DMS114 treated with DMSO at 0.1 percent for 48 hours (cell line): ENCODE results near the gene FKBP4.

ENCODE experiments used
- DNase-seq: peaks from one replicate; lab custom pipeline; 2025; ENCODE audit not compliant: unreplicated experiment; lab: John Stamatoyannopoulos, UW

FKBP4 gene

DNA sequence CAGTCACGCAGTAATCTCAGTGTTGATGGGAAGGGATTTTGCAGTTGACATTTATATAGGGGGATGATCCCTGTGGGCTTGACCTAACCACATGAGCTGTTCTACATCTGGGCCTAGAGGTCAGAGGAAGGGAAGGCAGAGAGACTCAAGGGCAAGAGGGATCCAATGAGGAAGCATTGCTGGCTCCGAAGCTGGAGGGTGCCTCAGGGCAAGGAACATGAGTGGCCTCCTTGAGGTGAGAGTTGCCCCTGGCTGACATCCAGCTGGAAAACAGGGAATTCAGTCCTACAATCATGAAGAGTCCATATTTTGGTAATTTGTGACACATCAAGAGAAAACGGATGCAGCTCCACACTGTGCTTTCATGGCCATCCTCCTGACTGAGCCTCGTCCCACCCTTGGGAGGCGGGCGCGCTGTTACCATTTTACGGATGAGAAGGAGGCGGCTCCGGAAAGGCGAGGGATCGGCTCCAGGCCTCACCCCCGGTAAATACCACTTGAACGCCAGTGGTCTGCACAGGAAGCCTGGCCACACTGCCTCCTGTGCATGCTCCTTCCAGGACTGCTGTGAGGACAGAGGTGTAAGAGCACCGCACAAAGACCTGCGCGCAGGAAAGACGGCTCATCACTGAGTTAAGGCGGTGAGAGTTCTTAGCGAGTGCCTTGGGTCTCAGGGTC is 18.5 kb upstream of the FKBP4 start:
- no peak for DNase-seq

DNA sequence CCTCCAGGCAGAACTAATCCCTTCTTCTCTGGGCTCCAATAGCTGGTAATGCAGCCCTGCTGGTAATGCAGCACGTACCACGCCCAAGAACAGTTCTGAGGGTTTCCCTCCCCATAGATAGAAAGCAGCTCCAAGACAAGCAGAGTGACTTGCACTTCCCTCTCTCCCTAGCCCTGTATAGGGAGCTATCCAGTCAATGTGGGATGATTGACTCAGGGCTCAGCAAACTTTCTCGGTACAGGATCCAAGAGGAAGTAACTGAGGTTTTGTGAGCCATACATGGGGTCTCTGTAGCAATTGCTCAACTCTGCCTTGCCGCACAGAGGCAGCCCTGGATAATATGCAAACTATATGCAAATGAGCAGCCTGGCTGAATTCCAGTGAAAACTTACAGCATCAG is 15.5 kb upstream of the FKBP4 start:
- DNase-seq: no peak

DNA sequence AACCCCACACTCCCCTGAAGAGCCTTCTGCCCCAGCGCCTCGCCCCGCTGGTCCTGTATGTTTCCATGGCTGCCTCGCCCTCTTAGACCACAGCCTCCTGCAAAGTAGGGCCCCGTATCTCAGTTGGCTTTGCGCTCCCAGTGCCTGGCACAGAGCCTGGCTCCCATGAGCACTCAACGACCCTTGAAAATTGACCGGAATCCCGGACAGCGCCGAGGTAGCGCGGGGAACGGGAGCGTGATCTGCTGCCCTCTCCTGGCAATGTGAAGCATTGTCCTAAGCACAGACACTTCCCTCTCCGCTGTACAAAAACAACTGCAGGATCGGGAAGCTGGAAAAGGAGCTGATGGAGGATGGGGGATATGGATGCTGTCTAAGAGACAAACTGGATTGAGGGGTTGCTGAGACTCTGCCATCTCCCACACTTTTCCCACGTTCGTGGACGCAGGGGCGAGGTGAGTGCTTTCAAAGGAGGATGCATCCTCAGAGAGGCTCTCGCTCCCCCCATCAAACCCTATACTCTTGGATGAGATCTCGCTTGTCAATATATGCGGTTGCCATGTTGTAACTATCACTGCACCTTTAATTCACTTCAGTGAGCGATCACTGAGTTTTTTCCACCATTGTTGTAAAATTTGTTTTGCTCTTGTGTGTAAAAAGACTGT is 10.7 kb upstream of the FKBP4 start:
- DNase-seq: peak; percentile 80

DNA sequence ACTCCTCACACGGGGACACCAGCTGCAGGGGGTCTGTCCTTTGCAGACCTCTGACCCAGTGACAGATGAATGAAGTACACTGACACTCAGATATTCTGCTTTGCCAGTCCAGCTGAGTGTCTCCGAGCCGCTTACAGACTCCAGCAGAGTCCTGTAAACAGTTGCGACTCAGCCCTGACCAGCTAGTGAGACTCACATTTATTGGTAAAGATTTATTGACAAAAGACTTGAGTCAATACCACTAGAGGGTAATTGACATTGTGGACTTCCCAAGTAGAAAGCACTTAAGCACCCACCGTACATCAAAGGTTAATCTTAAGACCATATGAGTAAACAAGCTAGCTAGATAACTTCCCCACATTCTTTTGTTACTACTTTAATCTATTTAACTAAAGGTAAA is 9.8 kb upstream of the FKBP4 start:
- DNase-seq: no peak

DNA sequence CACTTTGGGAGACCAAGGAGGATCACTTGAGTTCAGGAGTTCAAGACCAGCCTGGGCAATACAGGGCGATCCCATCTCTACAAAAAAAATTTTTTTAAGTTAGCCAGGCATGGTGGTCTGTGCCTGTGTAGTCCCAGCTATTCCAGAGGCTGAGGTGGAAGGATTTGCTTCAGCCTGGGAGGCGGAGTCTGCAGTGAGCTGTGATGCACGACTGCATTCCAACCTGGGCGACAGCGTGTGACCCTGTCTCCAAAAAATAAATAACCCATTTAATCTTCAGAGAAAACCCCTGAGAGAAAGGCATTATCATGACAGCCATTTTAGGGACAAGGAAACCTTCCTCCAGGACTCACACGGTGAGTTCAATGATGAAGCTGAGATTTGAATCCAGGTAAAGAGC is 3.7 kb upstream of the FKBP4 start:
- DNase-seq: no peak

DNA sequence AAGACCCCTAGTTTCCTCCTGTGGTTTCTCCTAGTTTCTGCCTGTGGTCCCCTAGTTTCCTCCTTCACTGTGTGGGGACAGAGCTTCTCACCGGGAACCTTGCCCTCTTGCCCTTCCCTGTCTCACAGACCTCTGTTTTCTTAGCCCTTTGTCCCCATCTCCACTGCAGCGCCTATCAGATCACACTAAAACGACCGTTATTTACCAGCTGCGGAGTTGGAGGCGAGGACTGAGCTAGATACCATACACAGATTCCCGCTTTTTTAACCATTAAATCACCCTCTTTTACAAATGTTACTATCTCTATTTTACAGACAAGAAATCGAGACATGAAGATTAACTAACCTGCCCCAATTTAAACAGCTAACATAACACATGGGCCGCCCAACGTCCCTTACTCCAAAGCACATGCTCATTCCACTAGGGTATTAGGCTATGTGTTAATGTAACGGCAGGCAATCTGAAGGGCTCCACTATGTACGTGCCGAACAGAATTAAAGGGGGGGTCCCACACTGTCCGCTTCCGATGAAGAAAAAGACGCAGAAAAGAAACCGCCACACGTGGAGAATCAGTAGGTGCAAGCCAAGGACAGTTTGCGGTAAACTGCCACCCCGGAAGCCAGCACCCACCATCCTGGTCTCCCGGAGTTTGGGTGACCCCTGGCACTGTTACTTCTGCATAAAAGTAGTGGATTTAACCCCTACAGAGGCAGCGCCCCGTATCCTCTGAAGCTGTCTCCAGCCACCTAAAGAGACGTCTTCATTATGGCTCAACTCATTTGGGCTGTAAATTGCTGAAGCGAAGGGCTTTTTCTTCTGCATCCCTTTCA is 1.9 kb upstream of the FKBP4 start:
- no peak for DNase-seq

DNA sequence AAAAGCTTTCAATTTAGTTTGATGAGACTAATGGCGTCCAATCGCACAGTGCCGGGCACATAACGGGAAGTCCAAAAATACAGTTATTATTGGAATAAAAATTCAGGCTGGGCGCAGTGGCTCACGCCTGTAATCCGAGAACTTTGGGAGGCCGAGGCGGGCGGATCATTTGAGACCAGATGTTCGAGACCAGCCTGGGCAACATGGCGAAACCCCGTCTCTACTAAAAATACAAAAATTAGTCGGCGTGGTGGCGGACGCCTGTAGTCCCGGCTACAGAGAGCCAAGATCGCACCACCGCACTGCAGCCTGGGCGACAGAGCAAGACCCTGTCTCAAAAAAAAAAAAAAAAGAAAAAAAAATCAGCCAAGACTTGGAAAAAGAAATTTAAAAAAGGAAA is 1.2 kb upstream of the FKBP4 start:
- no peak for DNase-seq

DNA sequence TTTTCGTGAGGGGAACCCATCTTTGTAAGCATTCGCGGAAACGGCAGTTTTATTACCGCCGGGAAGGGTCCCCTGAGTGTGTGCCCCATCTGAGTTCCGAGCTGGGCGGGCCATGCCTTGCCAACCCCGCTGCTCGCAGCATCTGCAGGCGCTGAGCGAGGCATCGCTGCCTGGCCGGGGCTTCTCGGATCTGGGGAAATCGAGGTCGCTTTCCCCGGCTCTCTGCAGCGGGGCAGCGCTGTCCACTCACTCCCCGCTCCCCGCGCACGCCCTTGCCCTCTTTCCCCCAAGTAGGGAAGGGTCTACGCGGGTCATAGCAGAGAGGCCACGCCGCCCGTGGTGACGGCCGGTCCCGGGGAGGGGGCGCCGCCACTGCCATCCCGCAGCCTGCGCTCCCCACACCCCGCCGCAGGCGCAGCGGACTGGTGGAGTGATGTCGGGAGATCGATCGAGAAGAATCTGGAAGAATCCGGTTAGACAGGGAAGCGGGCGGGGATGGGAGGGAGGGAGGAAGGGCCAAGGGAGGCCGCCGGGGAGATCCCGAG is 507 bp upstream of the FKBP4 start:
- DNase-seq: no peak

DNA sequence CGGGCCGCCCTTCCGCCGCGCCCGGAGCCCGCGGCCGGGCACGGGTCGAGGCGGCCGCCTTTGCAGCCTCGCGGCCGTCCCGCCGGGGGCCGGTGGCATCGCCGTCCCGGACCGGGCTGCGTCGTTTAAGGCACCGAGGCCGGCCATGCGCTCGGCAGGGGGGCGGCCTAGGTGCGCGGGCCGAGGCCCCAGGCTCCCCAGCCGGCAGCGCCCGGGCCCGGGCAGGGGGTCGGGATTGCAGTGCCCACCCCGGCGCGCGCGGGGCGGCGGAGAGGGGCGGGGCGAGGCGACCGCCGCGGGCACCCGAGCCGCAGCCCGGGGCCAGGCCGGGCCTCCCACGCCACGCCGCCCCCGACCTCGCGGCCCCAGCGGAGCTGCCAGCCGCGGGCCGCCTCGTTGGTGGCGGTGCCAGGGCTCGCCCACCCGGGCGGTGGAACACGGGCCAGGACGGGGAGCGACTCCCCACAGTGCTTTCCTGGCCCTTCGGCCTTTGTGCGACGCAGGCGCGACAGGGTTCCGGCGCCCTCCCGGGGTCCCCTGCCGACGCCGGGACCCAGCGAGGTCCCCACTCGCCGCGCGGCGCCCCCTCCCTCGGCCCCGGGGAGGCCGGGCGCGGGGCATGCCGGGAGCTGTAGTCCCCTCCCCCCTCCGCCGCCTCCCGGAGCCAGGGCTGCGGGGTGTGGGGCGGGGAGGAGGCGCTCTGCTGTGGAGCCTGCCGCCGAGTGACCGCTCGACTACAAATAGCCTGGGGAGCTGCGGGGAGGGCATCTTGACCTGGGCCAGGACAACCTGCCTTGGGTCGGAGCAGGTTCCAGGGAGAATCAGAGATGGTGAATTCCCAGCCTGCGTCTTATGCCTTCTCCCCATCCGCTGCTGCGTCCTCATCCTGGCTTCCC is 769 bp downstream of the FKBP4 start:
- no peak for DNase-seq

DNA sequence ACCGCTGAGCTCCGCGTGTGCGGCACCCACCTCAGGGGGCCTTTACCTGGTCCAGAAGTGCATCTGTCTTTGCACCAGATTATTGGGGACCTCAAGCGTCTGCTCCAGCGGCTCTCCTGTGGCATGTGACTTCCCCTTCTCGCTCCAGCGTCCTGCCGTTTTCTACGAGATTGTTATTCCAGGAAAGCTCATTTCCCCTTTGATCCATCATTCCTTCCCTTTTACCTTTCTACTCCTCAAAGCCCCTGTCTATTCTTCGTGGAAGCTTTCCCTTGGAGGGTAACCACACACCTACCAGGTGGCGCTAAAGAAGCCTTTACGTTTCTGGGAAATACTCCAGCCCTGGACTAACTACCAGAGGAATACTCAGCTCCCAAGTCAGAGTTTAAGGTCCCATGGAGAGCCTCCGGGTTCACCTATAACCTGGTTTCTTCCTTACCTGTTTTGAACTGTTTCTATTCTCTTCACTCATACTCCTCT is 1.5 kb downstream of the FKBP4 start:
- no peak for DNase-seq

DNA sequence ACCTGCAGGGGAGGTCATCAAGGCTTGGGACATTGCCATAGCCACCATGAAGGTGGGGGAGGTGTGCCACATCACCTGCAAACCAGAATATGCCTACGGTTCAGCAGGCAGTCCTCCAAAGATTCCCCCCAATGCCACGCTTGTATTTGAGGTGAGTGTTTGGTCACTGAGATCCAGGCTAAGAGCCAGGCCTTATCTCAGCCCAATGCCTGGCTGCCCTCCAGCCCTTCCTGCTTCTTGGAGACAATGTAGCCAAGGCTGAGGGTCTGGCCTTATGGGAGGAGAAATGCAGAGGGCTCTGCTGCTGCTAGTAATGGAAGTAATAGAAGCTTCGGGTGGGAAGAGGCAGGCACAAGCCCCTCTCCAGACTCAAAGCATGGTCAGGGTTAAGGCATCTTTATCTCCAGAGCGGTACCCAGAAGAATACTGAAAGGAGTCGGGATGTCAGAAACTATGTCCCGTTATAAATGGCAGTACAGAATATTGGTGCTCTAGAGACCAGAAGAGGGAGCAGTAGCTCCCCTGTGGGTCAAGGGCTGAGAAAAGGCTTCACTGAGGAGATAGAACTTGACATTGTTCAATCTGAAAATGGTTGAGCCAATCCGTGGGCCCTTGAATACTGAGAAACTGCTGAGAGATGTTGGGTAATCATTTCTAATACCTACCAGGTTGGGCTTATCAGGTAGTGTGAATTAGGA is 3.1 kb downstream of the FKBP4 start:
- no peak for DNase-seq

DNA sequence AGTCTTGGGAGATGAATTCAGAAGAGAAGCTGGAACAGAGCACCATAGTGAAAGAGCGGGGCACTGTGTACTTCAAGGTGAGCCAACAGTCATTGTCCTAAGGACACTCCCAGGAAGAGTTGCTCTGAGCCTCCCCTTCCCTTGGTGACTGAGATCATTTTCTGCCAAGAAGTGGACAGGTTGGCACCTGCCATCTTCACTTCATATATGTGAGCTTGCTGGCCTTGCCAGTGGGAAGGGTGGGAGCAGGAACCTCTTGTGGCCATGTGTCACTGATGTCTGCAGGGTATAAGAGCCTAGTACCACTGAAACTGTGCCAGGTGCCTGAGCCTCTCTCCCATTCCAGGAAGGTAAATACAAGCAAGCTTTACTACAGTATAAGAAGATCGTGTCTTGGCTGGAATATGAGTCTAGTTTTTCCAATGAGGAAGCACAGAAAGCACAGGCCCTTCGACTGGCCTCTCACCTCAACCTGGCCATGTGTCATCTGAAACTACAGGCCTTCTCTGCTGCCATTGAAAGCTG is 5.3 kb downstream of the FKBP4 start:
- no peak for DNase-seq

DNA sequence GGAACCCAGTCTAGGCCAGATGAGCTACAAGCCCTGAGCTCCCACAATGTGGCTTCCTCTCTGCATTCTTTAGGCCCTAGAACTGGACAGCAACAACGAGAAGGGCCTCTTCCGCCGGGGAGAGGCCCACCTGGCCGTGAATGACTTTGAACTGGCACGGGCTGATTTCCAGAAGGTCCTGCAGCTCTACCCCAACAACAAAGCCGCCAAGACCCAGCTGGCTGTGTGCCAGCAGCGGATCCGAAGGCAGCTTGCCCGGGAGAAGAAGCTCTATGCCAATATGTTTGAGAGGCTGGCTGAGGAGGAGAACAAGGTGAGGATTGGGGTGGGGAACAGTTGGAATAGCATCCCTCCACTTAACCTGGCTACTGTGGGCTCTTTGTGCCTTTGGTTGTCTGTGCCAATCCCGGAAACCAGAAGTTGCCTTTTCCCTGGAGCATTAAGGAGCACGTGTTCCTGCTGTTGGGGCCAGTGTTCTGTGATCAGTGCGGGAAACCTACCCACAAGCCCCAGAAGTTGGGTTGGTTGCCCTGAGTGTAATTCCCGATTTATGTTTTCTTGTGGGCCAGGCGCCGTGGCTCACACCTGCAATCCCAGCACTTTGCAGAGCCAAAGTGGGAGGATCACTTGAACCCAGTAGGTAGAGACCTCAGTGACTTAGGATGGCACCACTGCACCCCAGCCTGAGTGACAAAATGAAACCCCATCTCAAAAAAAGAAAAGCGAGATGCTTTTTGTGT is 6.4 kb downstream of the FKBP4 start:
- no peak for DNase-seq

DNA sequence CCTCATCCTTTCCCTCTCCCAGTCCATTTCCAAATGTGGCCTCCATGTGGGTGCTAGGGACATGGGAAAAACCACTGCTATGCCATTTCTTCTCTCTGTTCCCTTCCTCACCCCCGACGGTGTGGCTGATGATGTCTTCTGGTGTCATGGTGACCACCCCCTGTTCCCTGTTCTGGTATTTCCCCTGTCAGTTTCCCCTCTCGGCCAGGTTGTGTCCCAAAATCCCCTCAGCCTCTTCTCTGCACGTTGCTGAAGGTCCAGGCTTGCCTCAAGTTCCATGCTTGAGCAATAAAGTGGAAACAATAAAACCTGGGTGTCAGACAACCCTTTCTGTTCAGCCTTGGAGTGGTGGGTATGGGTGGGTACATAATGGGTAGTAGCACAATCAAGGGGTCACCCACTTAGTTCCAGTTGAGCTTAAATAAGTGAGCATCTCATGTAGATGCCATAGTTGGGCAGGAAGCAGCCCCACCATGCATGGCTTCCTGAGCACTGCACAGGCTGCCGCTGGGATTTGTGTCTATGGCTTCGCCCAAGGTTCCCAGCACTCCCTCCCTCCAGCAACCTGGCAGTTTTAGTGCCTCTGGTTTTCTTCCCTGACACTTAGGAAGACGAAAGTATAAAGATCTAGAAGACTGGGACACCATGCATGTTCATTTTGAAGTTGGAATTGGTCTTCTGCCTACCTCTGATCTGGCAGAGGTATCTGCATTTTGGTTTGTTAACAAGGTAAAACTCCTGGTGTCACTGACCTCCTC is 9.0 kb downstream of the FKBP4 start:
- DNase-seq: peak; percentile 39

DNA sequence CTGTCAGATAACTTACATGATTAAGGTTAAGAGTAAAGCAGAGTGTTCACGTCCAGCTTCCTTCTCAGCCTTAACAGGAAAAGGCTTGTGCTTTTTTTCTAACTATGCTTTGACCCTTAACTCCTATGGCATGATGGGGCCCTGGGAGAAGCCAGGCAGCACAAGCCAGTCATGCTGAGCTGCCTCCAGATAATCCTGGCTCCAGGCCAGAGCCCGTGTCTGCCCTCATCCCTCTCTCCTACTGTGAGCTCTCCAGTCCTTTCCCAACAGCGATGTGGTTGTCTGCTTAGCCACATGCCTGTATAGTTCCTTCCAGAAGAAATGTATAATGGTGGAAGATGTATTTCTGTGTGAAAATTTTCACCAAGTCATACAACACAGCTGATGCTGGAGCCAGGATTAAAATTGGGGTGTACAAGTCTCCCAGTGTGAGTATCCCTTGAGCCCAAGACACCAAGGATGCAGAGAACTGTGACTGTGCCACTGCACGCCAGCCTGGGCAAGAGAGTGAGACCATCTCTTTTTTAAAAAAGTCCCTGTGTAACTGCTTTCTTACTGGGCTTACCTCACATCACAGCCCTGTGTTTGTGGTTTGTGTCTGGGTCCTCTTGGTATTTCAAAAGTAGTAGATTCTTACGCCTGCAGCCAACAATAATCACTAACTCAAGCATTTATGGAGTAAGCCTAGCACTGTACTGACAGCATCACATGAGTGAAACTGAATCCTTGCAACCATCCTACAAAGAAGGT is 9.8 kb downstream of the FKBP4 start:
- DNase-seq: peak; percentile 66

DNA sequence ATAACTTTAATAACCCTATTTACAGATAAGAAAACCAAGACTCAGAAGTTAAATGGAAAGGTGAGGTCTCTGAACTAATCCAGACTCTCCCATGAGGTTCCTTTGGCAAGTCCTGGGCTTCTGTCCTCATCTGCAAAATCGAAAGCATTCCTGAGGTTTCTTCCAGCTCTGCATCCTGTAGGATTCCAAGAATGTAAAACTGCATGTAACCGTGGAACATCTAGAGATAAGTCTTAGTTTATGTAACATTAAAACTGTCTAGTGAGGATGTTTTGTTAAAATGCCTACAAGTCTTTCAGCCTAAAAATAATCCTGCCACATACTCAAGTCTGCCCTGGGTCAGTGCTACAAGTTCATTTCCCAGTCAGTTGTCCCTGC is 10.4 kb downstream of the FKBP4 start:
- DNase-seq: peak; percentile 80

DNA sequence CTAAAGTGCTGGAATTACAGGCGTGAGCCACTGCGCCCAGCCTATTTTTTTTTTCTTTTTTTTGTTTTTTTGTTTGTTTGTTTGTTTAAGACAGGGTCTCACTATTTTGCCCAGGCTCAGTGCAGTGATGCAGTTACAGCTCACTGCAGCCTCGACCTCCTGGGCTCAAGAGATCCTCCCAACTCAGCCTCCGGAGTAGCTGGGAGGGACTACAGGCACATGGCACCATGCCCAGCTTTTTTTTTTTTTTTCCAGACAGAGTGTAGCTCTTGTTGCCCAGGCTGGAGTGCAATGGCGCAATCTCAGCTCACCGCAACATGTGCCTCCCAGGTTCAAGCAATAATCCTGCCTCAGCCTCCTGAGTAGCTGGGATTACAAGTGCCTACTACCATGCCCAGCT is 11.9 kb downstream of the FKBP4 start:
- no peak for DNase-seq

DNA sequence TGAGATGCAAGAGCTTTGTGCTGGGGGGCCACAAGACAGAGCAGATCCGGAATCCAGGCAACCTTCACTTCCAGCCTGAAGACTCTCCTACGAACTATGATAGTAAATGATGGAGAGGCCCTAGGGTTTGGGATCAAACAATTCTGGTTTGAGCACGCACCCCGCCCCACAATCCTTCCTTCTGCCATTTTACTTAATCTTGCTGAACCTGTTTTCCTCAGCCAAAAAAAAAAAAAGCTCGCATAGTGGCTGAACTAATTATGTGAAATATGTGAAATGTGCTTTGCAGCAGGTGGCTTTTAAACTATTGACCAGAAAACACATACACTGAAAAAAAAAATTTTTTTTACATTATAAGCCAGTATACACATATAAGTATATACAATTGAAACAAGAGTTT is 17.0 kb downstream of the FKBP4 start:
- DNase-seq: no peak
